ENCODE data around the gene ORC2. TPM values are rescaled to one million over a fixed set of nuclear protein-coding genes. Genes with fewer than 3 reads are reported as not detected.
"Not testable (repeated sequence)": the region's sequence is repeated elsewhere in the genome, so short reads cannot be mapped to it uniquely, and the experiment has no call there.

The ORC2 gene
- total RNA-seq, 1 experiment from 2014 or later = 17.7 TPM

DNA sequence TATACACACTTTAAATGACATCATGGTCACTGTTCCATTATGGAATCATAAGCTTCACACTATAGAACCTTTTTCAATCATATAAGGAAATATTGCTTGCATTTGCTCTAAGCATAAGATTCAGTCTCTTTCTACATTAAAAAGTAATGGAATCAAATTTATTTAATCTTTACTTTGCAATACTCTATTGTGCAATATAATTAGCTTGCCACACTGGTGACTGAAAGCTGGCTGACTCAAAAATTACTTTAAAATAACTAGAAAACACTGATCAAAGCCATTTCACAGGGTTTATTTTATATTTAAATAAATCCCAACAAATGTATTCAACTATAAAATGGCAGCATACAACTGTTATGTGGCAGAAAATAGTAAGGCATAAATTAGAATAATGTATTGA, 13.2 kb upstream of the ORC2 start:
- CTCF ChIA-PET = interaction anchor here (0.7 kb wide), 1 partner anchor 88 kb away, joined by 5 read pairs; no protein-coding TSS in a partner anchor

DNA sequence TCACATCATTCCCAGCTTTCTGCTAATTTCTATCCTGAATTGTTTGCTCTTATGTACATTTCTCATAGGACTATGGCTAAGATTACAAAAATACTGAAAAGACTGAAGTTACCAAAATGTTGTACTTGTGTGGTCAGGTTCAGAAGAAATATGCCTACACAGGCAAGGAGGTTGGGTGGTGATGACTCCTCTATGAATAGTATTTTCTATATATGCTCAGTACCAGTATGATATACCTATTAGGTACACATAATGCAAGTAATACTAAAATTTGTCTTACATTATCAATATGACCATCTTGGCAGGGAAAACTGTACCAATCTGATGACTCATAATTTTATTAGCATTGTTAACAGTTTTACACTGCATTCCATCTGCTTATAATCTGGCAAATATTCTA, 12.2 kb upstream of the ORC2 start:
- CTCF ChIA-PET = no interaction called here
- intact Hi-C loops (cut with micrococcal nuclease) = no loop called here
- no peak overlapping the region for H3K27ac ChIP-seq (ENCODE audit: low read length)

More for the DNA sequence above, 13.2 kb upstream of the ORC2 start:
- no TSS peak for BruUV-seq (replicated peaks)
- no peak overlapping the region for H2AFZ ChIP-seq (ENCODE audit: low read length)
- TF ChIP-seq EZH2 (IDR thresholded peaks at IDR 0.05; ENCODE audit: low read length, unreplicated experiment) = no peak
- TF ChIP-seq, protein P1, sequence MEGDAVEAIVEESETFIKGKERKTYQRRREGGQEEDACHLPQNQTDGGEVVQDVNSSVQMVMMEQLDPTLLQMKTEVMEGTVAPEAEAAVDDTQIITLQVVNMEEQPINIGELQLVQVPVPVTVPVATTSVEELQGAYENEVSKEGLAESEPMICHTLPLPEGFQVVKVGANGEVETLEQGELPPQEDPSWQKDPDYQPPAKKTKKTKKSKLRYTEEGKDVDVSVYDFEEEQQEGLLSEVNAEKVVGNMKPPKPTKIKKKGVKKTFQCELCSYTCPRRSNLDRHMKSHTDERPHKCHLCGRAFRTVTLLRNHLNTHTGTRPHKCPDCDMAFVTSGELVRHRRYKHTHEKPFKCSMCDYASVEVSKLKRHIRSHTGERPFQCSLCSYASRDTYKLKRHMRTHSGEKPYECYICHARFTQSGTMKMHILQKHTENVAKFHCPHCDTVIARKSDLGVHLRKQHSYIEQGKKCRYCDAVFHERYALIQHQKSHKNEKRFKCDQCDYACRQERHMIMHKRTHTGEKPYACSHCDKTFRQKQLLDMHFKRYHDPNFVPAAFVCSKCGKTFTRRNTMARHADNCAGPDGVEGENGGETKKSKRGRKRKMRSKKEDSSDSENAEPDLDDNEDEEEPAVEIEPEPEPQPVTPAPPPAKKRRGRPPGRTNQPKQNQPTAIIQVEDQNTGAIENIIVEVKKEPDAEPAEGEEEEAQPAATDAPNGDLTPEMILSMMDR (conservative IDR thresholded peaks at IDR 0.05; ENCODE audit: low read depth, low read length) = no peak
- no peak for TF ChIP-seq EZH2phosphoT487 (IDR thresholded peaks at IDR 0.05; ENCODE audit: borderline replicate concordance, low read length)
- H3K4me1 ChIP-seq (ENCODE audit: insufficient read depth, low read length) = peaks cover 11% of the 10 kb centered on the region
- DNase-seq (no peak), ATAC-seq (no peak)
- no peak overlapping the region for H3K27ac ChIP-seq (ENCODE audit: low read length)
- peaks cover 13% of the 10 kb centered on the region; the same call in 1 of the 2 replicates for H3K36me3 ChIP-seq (ENCODE audit: low read depth, low read length)
- H4K20me1 ChIP-seq (ENCODE audit: low read length) = no peaks in the 10 kb centered on the region
- H3K4me2 ChIP-seq (ENCODE audit: low read length) = no peak overlapping the region
- no peak overlapping the region for H3K9ac ChIP-seq (ENCODE audit: low read length)
- POLR2A ChIA-PET (ENCODE audit: unreplicated experiment) = no interaction called here
- no peak overlapping the region for H3K4me3 ChIP-seq (ENCODE audit: low read length)
- intact Hi-C loops (cut with micrococcal nuclease) = no loop called here
- no peaks in the 10 kb centered on the region for H3F3A ChIP-seq (ENCODE audit: low read length, unreplicated experiment)
- H3K9me2 ChIP-seq (replicated peaks; ENCODE audit: low read length) = no peaks in the 10 kb centered on the region
- no peaks in the 10 kb centered on the region for H3K27me3 ChIP-seq (ENCODE audit: low read length)
- H3K79me2 ChIP-seq (ENCODE audit: low read length) = no peaks in the 10 kb centered on the region
- H3K9me3 ChIP-seq (ENCODE audit: low read length) = no peaks in the 10 kb centered on the region

DNA sequence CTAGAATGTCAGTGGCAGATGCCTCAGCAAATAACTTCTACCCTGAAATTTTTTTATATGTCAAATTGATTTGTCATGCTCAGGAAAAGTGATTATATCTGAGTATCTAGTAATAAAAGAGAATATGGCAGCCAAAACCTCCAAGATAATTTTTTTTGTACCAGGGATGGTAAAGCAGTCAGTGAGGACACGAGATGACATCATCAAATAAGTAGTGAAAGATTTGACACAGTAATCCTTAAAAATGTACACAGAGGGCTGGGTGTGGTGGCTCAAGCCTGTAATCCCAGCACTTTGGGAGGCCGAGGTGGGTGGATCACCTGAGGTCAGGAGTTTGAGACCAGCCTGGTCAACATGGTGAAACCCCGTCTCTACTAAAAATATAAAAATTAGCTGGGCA, 6.6 kb upstream of the ORC2 start:
- H3K4me2 ChIP-seq (ENCODE audit: low read length); H3K9ac ChIP-seq (ENCODE audit: low read length); H3K9me2 ChIP-seq (replicated peaks; ENCODE audit: low read length); ATAC-seq; H2AFZ ChIP-seq (ENCODE audit: low read length); BruUV-seq (replicated peaks); H4K20me1 ChIP-seq (ENCODE audit: low read length); DNase-seq; CTCF ChIA-PET; H3K27me3 ChIP-seq (ENCODE audit: low read length); H3F3A ChIP-seq (ENCODE audit: low read length, unreplicated experiment); H3K4me3 ChIP-seq (ENCODE audit: low read length); intact Hi-C loops (cut with micrococcal nuclease); POLR2A ChIA-PET (ENCODE audit: unreplicated experiment); H3K27ac ChIP-seq (ENCODE audit: low read length); H3K36me3 ChIP-seq (ENCODE audit: low read depth, low read length); H3K9me3 ChIP-seq (ENCODE audit: low read length): not testable (repeated sequence)
- H3K79me2 ChIP-seq (ENCODE audit: low read length) = peaks cover 11% of the 10 kb centered on the region
- H3K4me1 ChIP-seq (ENCODE audit: insufficient read depth, low read length) = peaks cover 24% of the 10 kb centered on the region

More for the DNA sequence above, 12.2 kb upstream of the ORC2 start:
- Histone ChIP-seq H2AFZ (ENCODE audit: low read length) (no peak overlapping the region), H3K9me3 (ENCODE audit: low read length) (no peaks in the 10 kb centered on the region), H3K9me2 (replicated peaks; ENCODE audit: low read length) (no peaks in the 10 kb centered on the region), H3K27me3 (ENCODE audit: low read length) (no peaks in the 10 kb centered on the region), H3F3A (ENCODE audit: low read length, unreplicated experiment) (no peaks in the 10 kb centered on the region), H3K4me2 (ENCODE audit: low read length) (no peak overlapping the region), H3K79me2 (ENCODE audit: low read length) (no peaks in the 10 kb centered on the region), H4K20me1 (ENCODE audit: low read length) (no peaks in the 10 kb centered on the region), H3K9ac (ENCODE audit: low read length) (no peak overlapping the region), H3K4me1 (ENCODE audit: insufficient read depth, low read length) (peaks cover 11% of the 10 kb centered on the region), H3K4me3 (ENCODE audit: low read length) (no peak overlapping the region), H3K36me3 (ENCODE audit: low read depth, low read length) (peaks cover 10% of the 10 kb centered on the region; the same call in 1 of the 2 replicates)
- ATAC-seq (peak; percentile 50), DNase-seq (peak; percentile 29)
- POLR2A ChIA-PET (ENCODE audit: unreplicated experiment) = no interaction called here
- BruUV-seq (replicated peaks) = no TSS peak
- TF ChIP-seq EZH2 (IDR thresholded peaks at IDR 0.05; ENCODE audit: low read length, unreplicated experiment) = no peak
- TF ChIP-seq EZH2phosphoT487 (IDR thresholded peaks at IDR 0.05; ENCODE audit: borderline replicate concordance, low read length) = no peak
- TF ChIP-seq, protein P1 (conservative IDR thresholded peaks at IDR 0.05; ENCODE audit: low read depth, low read length) = no peak
